Activated CD4-positive, CD25-positive, alpha-beta regulatory T cell treated with anti-CD3 and anti-CD28 coated beads, Interleukin-2, amount 50 U/mL, for 24 hours (primary cell): ENCODE data around the gene CHD5.
"Not testable (repeated sequence)": the region's sequence is repeated elsewhere in the genome, so short reads cannot be mapped to it uniquely, and the experiment has no call there.

Experiments
- ATAC-seq, 2 donors: fragments of 150-1000 bp; cut with Tn5 transposase; one replicate each; pipeline ENCODE4 v1.10.0; 2021; ENCODE audit warnings: mild to moderate bottlenecking in 1 of 2, moderate library complexity in 1 of 2

The CHD5 gene

GRCh38 chr1:6081901-6082300 lies 98.2 kb downstream of the CHD5 start:
- no peak for ATAC-seq

- ATAC-seq: no peak
These were observed 99.7 kb downstream of the CHD5 start for GRCh38 chr1:6080469-6080868.

GRCh38 chr1:6077919-6078318 lies 102.2 kb downstream of the CHD5 start:
- no peak for ATAC-seq

- no peak for ATAC-seq
These were observed 102.6 kb downstream of the CHD5 start for GRCh38 chr1:6077506-6077905.

DNA sequence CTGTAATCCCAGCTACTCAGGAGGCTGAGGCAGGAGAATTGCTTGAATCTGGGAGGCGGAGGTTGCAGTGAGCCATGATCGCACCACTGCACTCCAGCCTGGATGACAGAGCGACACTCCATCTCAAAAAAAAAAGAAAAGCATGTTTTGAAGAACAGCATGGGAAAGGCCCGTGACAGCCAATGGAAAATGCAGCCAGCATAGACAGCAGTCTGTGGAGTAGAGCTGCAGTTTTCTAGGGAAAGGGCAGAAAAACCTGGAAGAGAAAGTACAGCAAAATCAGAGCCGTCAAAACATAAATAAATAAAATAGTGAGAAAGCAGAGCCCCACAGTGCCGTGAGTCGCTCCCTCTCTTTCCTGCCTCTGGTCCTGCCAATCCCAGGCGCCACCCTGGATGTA lies 103.1 kb downstream of the CHD5 start:
- not testable (repeated sequence) for ATAC-seq

- ATAC-seq: no peak
These were observed 104.4 kb downstream of the CHD5 start for GRCh38 chr1:6075748-6076147.

DNA sequence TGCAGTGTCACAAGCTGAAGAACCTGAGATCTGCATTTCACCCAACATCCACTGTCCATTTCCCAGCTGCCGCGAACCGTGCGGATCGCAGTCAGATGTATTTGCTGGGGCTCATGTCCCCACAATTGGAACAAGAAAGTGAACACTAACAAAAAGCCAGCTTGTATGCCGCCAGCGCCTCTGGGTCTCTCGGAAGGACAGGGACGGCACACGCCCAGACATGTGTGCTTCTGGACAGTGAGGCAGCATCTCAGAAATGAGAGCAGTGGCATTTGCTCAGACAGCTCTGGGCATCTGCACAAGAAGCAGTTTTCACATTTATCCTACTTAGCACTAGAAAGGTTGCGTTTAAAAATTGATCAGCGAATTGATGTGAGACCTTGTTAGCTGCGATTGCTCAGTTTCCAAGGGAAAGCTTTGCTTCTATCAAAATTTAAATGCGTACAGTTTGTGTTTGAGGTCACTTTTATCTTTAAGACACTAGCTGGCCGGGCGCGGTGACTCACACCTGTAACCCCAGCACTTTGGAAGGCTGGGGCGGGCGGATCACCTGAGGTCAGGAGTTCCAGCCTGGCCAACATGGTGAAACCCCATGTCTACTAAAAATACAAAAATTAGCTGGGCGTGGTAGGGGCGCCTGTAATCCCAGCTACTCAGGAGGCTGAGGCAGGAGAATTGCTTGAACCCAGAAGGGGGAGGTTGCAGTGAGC lies 105.8 kb downstream of the CHD5 start:
- ATAC-seq: no peak

- no peak for ATAC-seq
These were observed 106.6 kb downstream of the CHD5 start for GRCh38 chr1:6073480-6074053.

DNA sequence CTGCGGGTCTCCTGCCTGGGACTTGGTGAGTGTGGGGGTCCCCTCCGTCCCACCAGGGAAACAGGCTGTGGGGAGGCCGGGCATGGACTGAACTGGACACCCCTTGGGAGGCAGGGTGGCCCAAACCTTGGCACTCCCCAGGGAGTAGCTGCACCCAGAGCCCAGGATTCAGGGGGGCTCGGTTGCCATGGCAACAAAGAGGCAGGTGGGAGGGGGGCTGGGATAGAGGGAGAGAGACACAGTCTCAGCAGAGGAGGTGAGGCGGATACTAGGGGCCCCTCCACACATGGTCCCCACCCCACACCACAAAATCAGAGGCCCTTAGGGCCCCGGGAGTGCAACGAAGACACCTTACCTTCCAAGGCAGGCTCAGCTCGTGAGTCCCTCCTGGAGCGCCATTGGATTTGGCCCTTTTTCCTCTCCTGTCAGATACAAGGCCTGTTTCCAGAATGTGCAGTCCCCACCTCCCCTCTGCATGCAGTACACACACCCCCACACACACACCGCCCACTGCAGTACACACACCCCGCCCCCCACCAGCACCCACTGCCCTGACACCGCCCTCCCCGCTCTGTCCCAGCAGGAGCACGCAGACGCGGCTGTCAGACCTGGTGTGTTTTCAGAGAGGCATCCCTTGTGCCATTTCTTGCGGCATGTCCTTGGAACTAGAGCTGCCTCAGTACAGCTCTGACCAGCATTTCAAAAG lies 107.2 kb downstream of the CHD5 start:
- no peak for ATAC-seq

DNA sequence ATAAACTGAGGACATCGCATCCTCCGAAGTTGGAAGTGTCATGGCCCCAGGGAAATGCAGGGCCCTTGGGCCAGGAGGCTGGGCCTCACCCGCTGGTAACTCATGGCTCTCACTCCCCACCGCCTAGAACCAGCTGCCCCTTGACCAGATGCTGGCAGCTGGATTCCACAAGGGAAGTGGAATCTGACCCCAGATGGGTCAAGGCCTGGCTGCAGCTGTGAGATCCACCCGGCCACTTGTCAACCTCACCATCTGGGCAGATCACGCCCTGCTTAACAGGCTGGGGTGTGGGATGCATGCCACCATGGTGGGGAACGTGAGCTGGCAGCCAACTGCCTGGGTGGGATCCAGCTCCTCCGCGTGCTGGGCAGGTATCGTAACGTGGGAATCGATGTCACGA lies 108.9 kb downstream of the CHD5 start:
- ATAC-seq: no peak

DNA sequence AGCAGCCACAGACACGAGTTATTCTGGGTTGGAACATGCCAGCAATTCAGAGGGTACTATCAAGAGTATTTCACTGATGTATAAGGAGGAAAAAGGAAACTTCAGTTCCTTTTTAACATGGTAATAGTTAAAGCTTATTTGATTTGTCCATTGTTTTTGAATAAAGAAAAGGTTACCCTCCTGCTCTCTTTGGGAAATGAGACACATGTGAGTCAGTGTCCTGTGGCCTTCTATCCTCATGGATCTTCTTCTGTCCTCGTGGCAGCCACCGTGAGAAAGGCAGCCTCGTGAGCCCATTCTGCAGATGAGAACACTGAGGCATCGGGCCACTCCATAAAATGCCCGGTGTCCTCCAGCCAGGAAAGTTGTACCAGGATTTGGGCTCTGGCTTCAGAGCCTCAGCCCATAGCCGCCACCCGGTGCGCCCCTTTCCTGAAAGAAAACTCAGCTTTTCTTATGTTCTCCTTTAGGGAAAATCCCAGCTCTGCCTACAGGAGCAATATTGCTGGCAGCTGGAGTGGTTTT lies 109.6 kb downstream of the CHD5 start:
- no peak for ATAC-seq

- ATAC-seq: no peak
These were observed 110.5 kb downstream of the CHD5 start for GRCh38 chr1:6069573-6069972.

GRCh38 chr1:6068932-6069331 lies 111.2 kb downstream of the CHD5 start:
- ATAC-seq: no peak

DNA sequence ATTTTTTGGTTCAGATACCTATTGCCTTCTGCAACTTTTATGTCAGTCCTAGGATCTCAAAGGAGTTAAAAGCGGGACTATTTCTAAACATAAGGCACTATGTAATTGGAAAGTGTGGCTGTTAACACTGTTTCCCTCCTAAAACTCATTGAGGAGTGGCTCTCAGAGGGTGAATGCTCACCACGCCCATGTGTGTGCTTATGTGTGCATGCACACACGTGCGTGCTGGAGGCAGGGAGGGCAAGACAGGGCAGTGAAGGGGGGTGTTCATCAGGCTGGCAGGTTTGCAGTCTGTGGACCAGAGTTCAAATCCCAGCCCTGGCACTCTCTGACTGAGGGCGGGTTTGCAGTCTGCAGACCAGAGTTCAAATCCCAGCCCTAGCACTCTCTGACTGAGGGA lies 112.0 kb downstream of the CHD5 start:
- ATAC-seq: no peak

GRCh38 chr1:6066680-6067079 lies 113.4 kb downstream of the CHD5 start:
- ATAC-seq: no peak

DNA sequence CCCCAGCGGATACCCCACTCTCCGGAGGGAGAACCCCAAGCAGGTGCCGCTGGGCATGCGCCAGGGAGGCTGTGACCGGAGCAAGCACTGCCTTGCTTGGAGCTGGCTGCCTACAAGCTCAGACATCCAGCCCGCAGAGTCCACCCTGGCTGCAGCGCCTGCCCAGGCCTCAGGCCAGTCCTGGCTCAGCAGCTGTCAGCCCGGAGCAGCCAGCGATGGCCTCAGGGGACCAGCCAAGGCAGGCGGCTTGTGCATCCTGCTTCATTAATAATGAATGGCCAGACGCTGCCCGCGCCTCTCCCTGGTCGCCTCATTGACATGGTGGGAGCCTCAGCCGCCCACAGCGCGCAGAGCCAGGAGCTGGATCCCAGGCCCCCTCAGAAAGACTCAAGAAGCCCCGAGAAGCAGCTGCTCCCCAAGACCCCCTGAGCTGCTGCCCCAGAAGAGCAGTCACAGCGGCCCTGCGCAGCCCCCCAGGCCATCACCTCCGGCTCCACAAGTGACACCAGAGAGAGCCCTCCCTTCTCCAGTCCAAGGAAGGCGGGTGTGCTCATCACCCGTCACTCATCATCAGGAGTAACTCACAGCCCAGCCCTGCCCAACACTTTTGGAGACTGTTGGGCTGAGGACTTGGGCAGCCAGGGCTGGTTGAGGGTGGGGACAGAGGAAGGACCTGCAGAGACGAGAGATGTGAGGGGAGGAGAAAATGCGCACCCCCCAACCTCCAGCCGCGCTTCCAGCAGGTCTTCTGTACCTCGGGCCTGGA lies 114.8 kb downstream of the CHD5 start:
- no peak for ATAC-seq

DNA sequence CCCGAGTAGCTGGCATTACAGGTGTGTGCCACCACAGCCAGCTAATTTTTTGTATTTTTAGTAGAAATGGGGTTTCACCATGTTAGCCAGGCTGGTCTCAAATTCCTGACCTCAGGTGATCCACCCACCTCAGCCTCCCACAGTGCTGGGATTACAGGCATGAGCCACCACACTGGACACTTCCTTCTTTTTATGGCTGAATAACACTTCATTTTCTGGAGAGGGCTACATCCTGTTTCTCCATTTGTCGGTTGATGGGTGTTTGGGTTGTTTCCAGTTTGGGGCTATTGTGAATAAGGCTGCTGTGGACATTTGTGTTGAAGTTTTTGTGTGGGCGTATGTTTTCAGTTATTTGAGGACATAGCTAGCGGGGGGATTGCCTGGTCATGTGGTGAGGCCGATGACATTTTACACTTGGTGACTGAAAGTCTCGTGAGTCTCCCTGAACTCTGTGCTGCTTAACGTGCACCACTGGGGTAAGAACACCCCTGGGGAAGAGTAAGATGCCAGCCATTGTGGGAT lies 116.5 kb downstream of the CHD5 start:
- ATAC-seq: not testable (repeated sequence)

- no peak for ATAC-seq
These were observed 117.5 kb downstream of the CHD5 start for GRCh38 chr1:6062670-6063069.

GRCh38 chr1:6059866-6060265 lies 120.3 kb downstream of the CHD5 start:
- ATAC-seq: no peak

- no peak for ATAC-seq
These were observed 122.8 kb downstream of the CHD5 start for GRCh38 chr1:6057170-6057845.

- no peak for ATAC-seq
These were observed 123.6 kb downstream of the CHD5 start for GRCh38 chr1:6056572-6056948.

- no peak for ATAC-seq
These were observed 125.5 kb downstream of the CHD5 start for GRCh38 chr1:6054596-6054995.

GRCh38 chr1:6053206-6053546 lies 126.9 kb downstream of the CHD5 start:
- no peak for ATAC-seq
